Limb (tissue), 2 donors: ENCODE measurements around the gene DZIP1L.
"Not testable (repeated sequence)": the region's sequence is repeated elsewhere in the genome, so short reads cannot be mapped to it uniquely, and the experiment has no call there.

Source experiments
- DNase-seq, 2 donors: peaks; one replicate each; pipeline ENCODE4 v3.0.0-alpha.2; 2016; ENCODE audit errors: extremely low spot score in 2 of 2

Gene DZIP1L

GRCh38 chr3:138114988-138115971 lies at the start of gene DZIP1L:
Gene DZIP1L, minus strand, starts transcription at chr3:138115608. Its CDS starts 11,637 bp downstream, at chr3:138103971.
- DNase-seq = peak; percentile 76 to 85

GRCh38 chr3:138165061-138165460 lies 49.7 kb upstream of the DZIP1L start:
- no peak for DNase-seq

- DNase-seq = no peak
These were observed 42.3 kb upstream of the DZIP1L start for GRCh38 chr3:138157743-138158142.

- DNase-seq = no peak
These were observed 39.1 kb upstream of the DZIP1L start for GRCh38 chr3:138154534-138154933.

GRCh38 chr3:138148503-138148902 lies 33.1 kb upstream of the DZIP1L start:
- no peak for DNase-seq

GRCh38 chr3:138142181-138142580 lies 26.8 kb upstream of the DZIP1L start:
- DNase-seq = not testable (repeated sequence)

GRCh38 chr3:138140940-138141339 lies 25.5 kb upstream of the DZIP1L start:
- no peak for DNase-seq

- DNase-seq = no peak
These were observed 24.3 kb upstream of the DZIP1L start for GRCh38 chr3:138139691-138140090.

- no peak for DNase-seq
These were observed 22.5 kb upstream of the DZIP1L start for GRCh38 chr3:138137861-138138260.

- no peak for DNase-seq
These were observed 20.8 kb upstream of the DZIP1L start for GRCh38 chr3:138136201-138136600.

- no peak for DNase-seq
These were observed 20.4 kb upstream of the DZIP1L start for GRCh38 chr3:138135833-138136194.

GRCh38 chr3:138135146-138135832 lies 19.9 kb upstream of the DZIP1L start:
- no peak for DNase-seq

- no peak for DNase-seq
These were observed 16.8 kb upstream of the DZIP1L start, which contains the start of gene A4GNT for GRCh38 chr3:138132239-138132638. Gene A4GNT, minus strand, starts transcription at chr3:138132390. Its CDS starts 1,134 bp downstream, at chr3:138131256.

GRCh38 chr3:138127636-138128365 lies 12.4 kb upstream of the DZIP1L start:
- no peak for DNase-seq

- DNase-seq = no peak
These were observed 10.3 kb upstream of the DZIP1L start for GRCh38 chr3:138125548-138126221.

- peak in 1 of 2 donors; percentile 43 for DNase-seq
These were observed 9.4 kb upstream of the DZIP1L start for GRCh38 chr3:138124706-138125355.

- DNase-seq = no peak
These were observed 8.8 kb upstream of the DZIP1L start for GRCh38 chr3:138124188-138124587.

- no peak for DNase-seq
These were observed 4.0 kb upstream of the DZIP1L start for GRCh38 chr3:138119423-138119766.

GRCh38 chr3:138118612-138119422 lies 3.4 kb upstream of the DZIP1L start:
- peak; percentile 61 to 84 for DNase-seq

- peak; percentile 25 to 50 for DNase-seq
These were observed 933 bp downstream of the DZIP1L start for GRCh38 chr3:138114431-138114918.
